ENCODE data around the gene RAD51B. TPM values are rescaled to one million over a fixed set of nuclear protein-coding genes. Genes with fewer than 3 reads are reported as not detected.

Gene RAD51B
- total RNA-seq, 1 experiment from 2014 or later: 20.0 TPM

GRCh38 chr14:68399971-68400370 lies 580.4 kb downstream of the RAD51B start:
- Histone ChIP-seq H3K9me3 (ENCODE audit: control insufficient read depth in 1 of 2, insufficient read depth in 1 of 2, low read depth in 1 of 2, low read length in 2 of 2) (no peaks in the 10 kb centered on the region), H3K27me3 (ENCODE audit: insufficient read depth, low read length) (no peaks in the 10 kb centered on the region), H4K20me1 (ENCODE audit: insufficient read depth) (no peaks in the 10 kb centered on the region), H2AFZ (ENCODE audit: low read depth, low read length, poor library complexity, severe bottlenecking) (no peak overlapping the region), H3K36me3 (ENCODE audit: control insufficient read depth in 1 of 2, insufficient read depth in 2 of 2, low read length in 2 of 2) (no peaks in the 10 kb centered on the region), H3K4me2 (ENCODE audit: low read length) (no peak overlapping the region), H3K9me2 (ENCODE audit: insufficient read depth) (no peaks in the 10 kb centered on the region), H3K79me2 (ENCODE audit: insufficient read depth, low read length) (no peaks in the 10 kb centered on the region), H3K9ac (ENCODE audit: low read length) (no peak overlapping the region), H3K4me3 (replicated peaks in 1 of 2; ENCODE audit: low read depth in 1 of 2, low read length in 2 of 2) (no peak overlapping the region), H3K27ac (ENCODE audit: low read depth, low read length) (no peak overlapping the region), H3K4me1 (ENCODE audit: control insufficient read depth in 1 of 2, insufficient read depth in 2 of 2, low read length in 2 of 2) (peaks cover 10 to 29% of the 10 kb centered on the region in 2 experiments; a peak in 3 of 4 replicates)
- intact Hi-C loops (cut with micrococcal nuclease): no loop called here
- ATAC-seq: no peak
- TF ChIP-seq EGR1 (IDR thresholded peaks at IDR 0.05; ENCODE audit: low read depth): no peak
- no peak for TF ChIP-seq RAD21 (IDR thresholded peaks at IDR 0.05; ENCODE audit: low read depth)
- no peak for TF ChIP-seq SIN3A (IDR thresholded peaks at IDR 0.05; ENCODE audit: low read depth)
- no peak for TF ChIP-seq FOSL1 (IDR thresholded peaks at IDR 0.05; ENCODE audit: low read depth)
- no peak for TF ChIP-seq ZBTB33 (IDR thresholded peaks at IDR 0.05; ENCODE audit: extremely low read depth, insufficient replicate concordance, low read length)
- no peak for TF ChIP-seq ELF1 (IDR thresholded peaks at IDR 0.05; ENCODE audit: borderline replicate concordance, low read depth)
- no peak for TF ChIP-seq CEBPB (IDR thresholded peaks at IDR 0.05; ENCODE audit: low read depth)
- no peak for TF ChIP-seq ZNF274 (IDR thresholded peaks at IDR 0.05; ENCODE audit: low read depth, low read length)
- no peak for TF ChIP-seq SP1 (IDR thresholded peaks at IDR 0.05; ENCODE audit: low read depth)
- no peak for TF ChIP-seq ATF3 (IDR thresholded peaks at IDR 0.05)
- TF ChIP-seq ZFX (IDR thresholded peaks at IDR 0.05): no peak
- TF ChIP-seq POLR2AphosphoS5 (IDR thresholded peaks at IDR 0.05; ENCODE audit: low read depth, low read length): no peak
- no peak for TF ChIP-seq POLR2A (IDR thresholded peaks at IDR 0.05; ENCODE audit: borderline replicate concordance, extremely low read depth, insufficient read depth, insufficient read length)
- no peak for TF ChIP-seq CTCF (IDR thresholded peaks at IDR 0.05 in 2 of 3, conservative IDR thresholded peaks at IDR 0.05 in 1 of 3; ENCODE audit: borderline replicate concordance in 1 of 3, insufficient read depth in 1 of 3, low read depth in 2 of 3, low read length in 2 of 3)
- TF ChIP-seq JUND (IDR thresholded peaks at IDR 0.05): no peak
- no peak for TF ChIP-seq TCF7L2 (IDR thresholded peaks at IDR 0.05; ENCODE audit: borderline replicate concordance, extremely low read depth, insufficient read depth, insufficient read length)
- TF ChIP-seq EZH2 (IDR thresholded peaks at IDR 0.05): no peak
- no peak for TF ChIP-seq YY1 (IDR thresholded peaks at IDR 0.05; ENCODE audit: extremely low read depth, insufficient replicate concordance, low read depth, low read length)
- ChIA-PET POLR2A (no interaction called here), CTCF (no interaction called here), RAD21 (ENCODE audit: low non-redundant PET in 1 of 2, low total read pairs in 2 of 2, uncharacterized antibody in 2 of 2, unreplicated experiment in 2 of 2) (interaction anchor here in 1 of 2 experiments (0.6 kb wide), 1 partner anchor 149 kb away, joined by 8 read pairs; no protein-coding TSS in a partner anchor)
- DNase-seq (ENCODE audit: low read depth, low spot score): no peak
- no TSS peak for BruUV-seq (replicated peaks)

Data from HCT116 (cell line).